ENCODE measurements around the gene YJU2.

The YJU2 gene

GRCh38 chr19:4301590-4302242 lies 54.8 kb downstream of the YJU2 start:
- DNase-seq: no peak

GRCh38 chr19:4302243-4302640 lies 55.4 kb downstream of the YJU2 start, which contains the start of gene TMIGD2:
TSS of gene TMIGD2 (minus strand) at chr19:4302389. CDS start at chr19:4302385, 4 bp downstream.
- DNase-seq: peak in 1 of 2 donors; percentile 21

DNA sequence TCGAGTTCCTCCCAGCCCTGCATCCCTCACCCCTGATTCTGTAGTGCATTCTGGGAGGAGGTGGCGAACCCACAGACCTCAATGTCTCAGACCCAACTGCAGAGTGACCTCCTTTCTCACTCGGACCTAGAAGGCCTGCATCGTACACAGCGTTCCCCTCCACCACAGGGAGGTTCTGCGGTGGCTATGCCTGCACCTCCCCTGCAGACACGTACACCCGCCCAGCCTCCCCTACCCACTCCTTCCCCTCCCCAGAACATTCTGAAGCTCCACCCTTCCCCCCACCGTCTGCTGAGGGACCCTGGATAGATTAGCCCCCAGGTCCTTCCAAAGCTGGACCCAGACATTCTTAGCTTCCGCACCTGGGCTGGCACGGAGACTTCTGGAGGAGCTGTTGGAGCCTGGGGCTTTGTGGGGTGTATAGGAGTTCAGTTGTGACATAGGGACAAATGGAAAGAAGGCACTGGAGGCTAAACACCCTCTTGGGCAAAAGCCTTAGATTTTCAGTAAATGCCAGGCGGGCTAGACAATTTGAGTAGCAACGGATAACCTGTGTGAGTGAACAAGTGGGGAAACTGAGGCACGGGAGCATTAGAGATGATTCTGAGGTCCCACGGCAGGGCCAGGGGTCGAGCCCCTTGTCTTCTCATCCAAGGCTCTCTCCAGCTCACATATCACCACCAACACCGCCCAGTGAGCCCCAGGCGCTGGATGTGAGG lies 57.1 kb downstream of the YJU2 start:
- DNase-seq: no peak

DNA sequence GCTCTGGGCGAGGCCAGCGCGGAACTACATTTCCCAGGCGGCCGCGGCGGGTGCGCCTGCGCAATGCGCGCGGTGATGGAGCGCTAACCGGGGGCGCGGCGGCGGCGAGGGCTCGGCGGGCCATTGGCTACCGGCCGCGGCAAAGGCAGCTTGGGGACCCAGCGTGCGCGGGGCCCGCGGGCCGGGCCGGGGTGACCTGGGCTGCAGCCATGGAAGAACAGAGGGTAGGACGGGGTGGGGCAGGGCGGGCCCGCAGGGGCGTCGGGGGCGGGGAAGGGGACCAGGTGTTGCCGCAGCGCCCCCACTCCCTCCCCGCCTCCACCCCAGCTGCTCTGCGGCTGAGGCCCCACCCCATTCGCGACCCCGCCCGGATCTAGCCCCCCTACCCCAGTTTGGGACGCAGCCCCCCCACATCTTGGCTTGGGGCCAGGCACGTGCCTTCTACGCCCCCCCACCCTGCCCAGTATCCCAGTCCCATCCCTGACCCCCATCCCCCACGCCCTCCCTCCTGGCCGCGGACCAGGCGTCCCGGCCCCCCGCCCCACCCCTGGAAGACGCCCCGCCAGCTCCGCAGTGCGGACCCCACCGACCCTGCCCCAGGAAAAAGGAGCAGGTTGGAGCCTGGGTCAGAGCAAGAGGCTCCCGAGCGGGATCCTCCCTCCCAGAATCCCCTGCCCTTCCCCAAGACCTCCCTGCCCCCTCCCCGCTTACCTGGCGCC lies 57.8 kb downstream of the YJU2 start, which contains the start of gene FSD1:
Gene FSD1, plus strand, starts transcription at position 61 of the 719 bp plus-strand sequence. Its CDS starts 149 bp downstream, at position 210.
- peak; percentile 76 to 86 for DNase-seq

DNA sequence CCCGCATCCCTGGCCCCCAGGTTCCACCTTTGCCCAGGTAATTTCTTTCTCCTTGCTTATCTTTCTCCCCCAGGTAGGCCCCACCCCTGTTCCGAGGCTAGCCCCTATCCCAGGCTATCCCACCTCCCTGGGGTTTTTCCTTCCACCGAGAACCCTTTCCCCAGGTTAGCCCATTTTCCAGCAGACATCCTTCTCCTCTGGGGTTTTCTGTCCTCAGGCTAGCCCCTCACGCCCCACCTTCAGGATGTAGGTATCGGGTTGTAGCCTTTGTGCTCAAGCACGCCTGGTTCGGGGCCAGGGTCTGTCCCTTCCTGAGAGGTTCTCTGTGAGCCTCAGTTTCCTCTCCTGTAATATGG lies 58.4 kb downstream of the YJU2 start:
- no peak for DNase-seq

GRCh38 chr19:4305659-4306058 lies 58.8 kb downstream of the YJU2 start:
- DNase-seq: no peak

DNA sequence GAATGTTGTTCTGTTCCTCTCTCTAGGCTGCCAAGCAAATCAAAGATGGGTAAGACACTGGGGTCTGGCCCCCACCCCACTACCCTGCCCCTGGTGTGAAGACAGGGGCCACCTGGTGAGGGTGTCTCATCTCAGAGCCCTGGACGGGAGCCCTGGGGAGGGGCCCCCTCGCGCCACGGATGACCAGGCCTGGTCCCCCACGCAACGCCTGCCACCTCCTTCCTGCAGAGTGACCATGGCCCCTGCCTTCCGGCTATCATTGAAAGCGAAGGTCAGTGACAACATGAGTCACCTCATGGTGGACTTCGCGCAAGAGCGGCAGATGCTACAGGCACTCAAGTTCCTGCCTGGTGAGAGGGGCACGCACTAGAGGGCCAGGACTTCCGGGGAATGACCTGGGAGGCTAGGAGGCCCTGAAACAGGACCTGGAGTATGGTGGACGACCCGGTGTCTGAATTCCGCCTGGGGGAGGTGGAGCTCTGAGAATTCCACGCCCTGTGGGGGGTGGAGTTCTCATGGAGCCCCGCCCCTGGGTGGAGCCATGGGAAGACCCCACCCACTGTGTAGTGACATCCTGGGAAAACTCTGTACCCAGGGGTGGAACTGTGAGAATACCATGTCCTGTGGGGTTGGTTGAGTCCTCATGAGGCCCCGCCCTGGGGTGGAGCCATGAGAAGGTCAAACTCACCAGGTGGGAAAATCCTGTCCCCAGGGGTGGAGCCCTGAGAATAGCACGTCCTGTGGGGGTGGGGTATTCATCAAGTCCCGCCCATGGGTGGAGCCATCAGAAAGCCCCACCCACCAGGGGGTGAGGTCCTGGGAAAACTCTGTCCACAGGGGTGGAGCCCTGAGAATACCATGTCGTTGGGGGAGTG lies 63.6 kb downstream of the YJU2 start:
- peak in 1 of 2 donors; percentile 31 for DNase-seq

GRCh38 chr19:4313847-4314490 lies 67.1 kb downstream of the YJU2 start:
- DNase-seq: no peak

- no peak for DNase-seq
These were observed 70.1 kb downstream of the YJU2 start for GRCh38 chr19:4316956-4317355.

- no peak for DNase-seq
These were observed 71.6 kb downstream of the YJU2 start for GRCh38 chr19:4318460-4318859.

All from stimulated activated CD4-positive, alpha-beta T cell treated with anti-CD3 and anti-CD28 coated beads, Interleukin-2, amount 100 ng/mL, for 24 hours (primary cell).